ENCODE measurements around the gene CCDC97.
"Not testable (repeated sequence)": the region's sequence is repeated elsewhere in the genome, so short reads cannot be mapped to it uniquely, and the experiment has no call there.

CCDC97 gene

GRCh38 chr19:41341669-41342490 lies 31.9 kb downstream of the CCDC97 start:
- DNase-seq = no peak

- no peak for DNase-seq
Observed at GRCh38 chr19:41344162-41344561, 34.2 kb downstream of the CCDC97 start.

GRCh38 chr19:41346916-41347315 lies 36.9 kb downstream of the CCDC97 start:
- not testable (repeated sequence) for DNase-seq

GRCh38 chr19:41350735-41351338 lies 40.9 kb downstream of the CCDC97 start:
- DNase-seq = no peak

- peak in 1 of 2 experiments; percentile 48 for DNase-seq
Observed at GRCh38 chr19:41351339-41352245, 41.6 kb downstream of the CCDC97 start.

GRCh38 chr19:41352279-41352608 lies 42.3 kb downstream of the CCDC97 start:
- DNase-seq = no peak

- peak in 1 of 2 experiments; percentile 37 for DNase-seq
Observed at GRCh38 chr19:41352609-41353465, 42.9 kb downstream of the CCDC97 start.

GRCh38 chr19:41353466-41354342 lies 43.7 kb downstream of the CCDC97 start, which contains the start of gene TGFB1:
Gene TGFB1 (minus strand): TSS chr19:41353922. CDS start chr19:41353044, 878 bp downstream.
- peak; percentile 48 to 71 for DNase-seq

GRCh38 chr19:41354343-41354953 lies 44.5 kb downstream of the CCDC97 start:
- DNase-seq = no peak

- no peak for DNase-seq
Observed at GRCh38 chr19:41355035-41355434, 45.1 kb downstream of the CCDC97 start.

- DNase-seq = no peak
Observed at GRCh38 chr19:41355802-41356201, 45.8 kb downstream of the CCDC97 start.

- no peak for DNase-seq
Observed at GRCh38 chr19:41356984-41357739, 47.2 kb downstream of the CCDC97 start.

GRCh38 chr19:41357746-41358145 lies 47.8 kb downstream of the CCDC97 start:
- no peak for DNase-seq

- no peak for DNase-seq
Observed at GRCh38 chr19:41359741-41360140, 49.8 kb downstream of the CCDC97 start.

GRCh38 chr19:41362143-41362847 lies 52.3 kb downstream of the CCDC97 start:
- no peak for DNase-seq

- DNase-seq = no peak
Observed at GRCh38 chr19:41363371-41363752, 53.4 kb downstream of the CCDC97 start.

- DNase-seq = peak; percentile 88 to 95
Observed at GRCh38 chr19:41363753-41364523, 54.0 kb downstream of the CCDC97 start, which contains the start of gene B9D2. Gene B9D2 (minus strand): TSS chr19:41364149. CDS start chr19:41363519, 630 bp downstream.

Measured in SW 1271 (cell line).